GM23338 (cell line): ENCODE results near the gene STK17A. TPM values are rescaled to one million over a fixed set of nuclear protein-coding genes. Genes with fewer than 3 reads are reported as not detected.

Experiments used
- ATAC-seq: fragments of 200-7000 bp; cut with Tn5 transposase; 3 replicates; pipeline ENCODE4 v1.9.1; 2020
- DNase-seq: peaks from one replicate; pipeline ENCODE4 v3.0.0-alpha.2; 2015; ENCODE audit warnings: low spot score
- H2AFZ ChIP-seq: fragments of 200-600 bp; sonication (generic); 2 replicates; pipeline ENCODE4 v1.8.0; 2016; ENCODE audit warnings: antibody characterized with exemption, mild to moderate bottlenecking, moderate library complexity
- H3F3A ChIP-seq: fragments of 200-600 bp; sonication (generic); replicated peaks from 2 replicates; pipeline ENCODE4 v1.8.0; 2017; ENCODE audit warnings: antibody characterized with exemption, mixed run types, low read depth
- H3K27ac ChIP-seq: fragments of 200-600 bp; sonication (generic); 2 replicates; pipeline ENCODE4 v1.6.1; 2016; ENCODE audit warnings: low read depth
- H3K27me3 ChIP-seq: fragments of 200-600 bp; sonication (generic); 2 replicates; pipeline ENCODE4 v1.8.0; 2016; ENCODE audit warnings: mild to moderate bottlenecking, mixed run types, moderate library complexity; ENCODE audit not compliant: insufficient read depth
- H3K36me3 ChIP-seq: fragments of 200-600 bp; sonication (generic); 2 replicates; pipeline ENCODE4 v1.8.0; 2016; ENCODE audit warnings: mild to moderate bottlenecking; ENCODE audit not compliant: insufficient read depth
- H3K4me1 ChIP-seq: fragments of 200-600 bp; sonication (generic); 2 replicates; pipeline ENCODE4 v1.8.0; 2016; ENCODE audit warnings: mild to moderate bottlenecking, moderate library complexity; ENCODE audit not compliant: insufficient read depth
- H3K4me2 ChIP-seq: fragments of 200-600 bp; sonication (generic); 2 replicates; pipeline ENCODE4 v1.7.1; 2017; ENCODE audit warnings: mixed run types
- H3K4me3 ChIP-seq: fragments of 200-600 bp; sonication (generic); 2 replicates; pipeline ENCODE4 v1.6.1; 2016; ENCODE audit warnings: mixed run types
- H3K79me2 ChIP-seq: fragments of 200-600 bp; sonication (generic); replicated peaks from 2 replicates; pipeline ENCODE4 v1.8.0; 2017; ENCODE audit warnings: mild to moderate bottlenecking; ENCODE audit not compliant: insufficient read depth
- H3K9me2 ChIP-seq: fragments of 200-600 bp; sonication (generic); 2 replicates; pipeline ENCODE4 v1.8.0; 2017; ENCODE audit not compliant: insufficient read depth
- H4K20me1 ChIP-seq: fragments of 200-600 bp; sonication (generic); replicated peaks from 2 replicates; pipeline ENCODE4 v1.8.0; 2017; ENCODE audit warnings: mild to moderate bottlenecking; ENCODE audit not compliant: insufficient read depth
- H3K27ac Mint-ChIP-seq: 2 replicates; pipeline ENCODE4 v1.8.0; 2020; ENCODE audit warnings: inconsistent platforms, mild to moderate bottlenecking, moderate library complexity, mixed read lengths
- H3K27me3 Mint-ChIP-seq: 3 replicates; pipeline ENCODE4 v1.8.0; 2022; ENCODE audit warnings: low read depth, mild to moderate bottlenecking, moderate library complexity, mixed read lengths, inconsistent platforms; ENCODE audit not compliant: insufficient read depth, poor library complexity
- H3K36me3 Mint-ChIP-seq: 3 replicates; pipeline ENCODE4 v1.8.0; 2021; ENCODE audit warnings: low read depth, mild to moderate bottlenecking, inconsistent platforms, moderate library complexity, mixed read lengths
- H3K4me1 Mint-ChIP-seq: 3 replicates; pipeline ENCODE4 v1.8.0; 2020; ENCODE audit warnings: mild to moderate bottlenecking, inconsistent platforms, mixed read lengths
- H3K4me3 Mint-ChIP-seq: 3 replicates; pipeline ENCODE4 v1.8.0; 2021; ENCODE audit warnings: moderate library complexity, mild to moderate bottlenecking, inconsistent platforms, mixed read lengths
- H3K9me3 Mint-ChIP-seq: 3 replicates; pipeline ENCODE4 v1.8.0; 2020; ENCODE audit warnings: moderate library complexity, mild to moderate bottlenecking, inconsistent platforms, mixed read lengths
- CREB1 ChIP-seq: fragments of 250-450 bp; sonication (Bioruptor Pico); IDR thresholded peaks from 2 replicates; pipeline ENCODE4 v1.5.0; 2020; ENCODE audit warnings: low read depth, mild to moderate bottlenecking, moderate library complexity
- CTCF ChIP-seq, 2 experiments: fragments of 200-600 bp in 1 of 2; sonication (generic) in 1 of 2; conservative IDR thresholded peaks; 2 replicates each; pipeline versions ENCODE4 v1.5.1 to v1.6.1; 2016 to 2017; ENCODE audit warnings: antibody characterized with exemption in 2 of 2, low read depth in 2 of 2, mild to moderate bottlenecking in 2 of 2, moderate library complexity in 1 of 2
- ETS1 ChIP-seq: IDR thresholded peaks from 2 replicates; pipeline ENCODE4 v1.6.1; 2016; ENCODE audit warnings: antibody characterized with exemption
- JUNB ChIP-seq: IDR thresholded peaks from one replicate; pipeline ENCODE4 v1.6.1; 2016; ENCODE audit warnings: antibody characterized with exemption; ENCODE audit not compliant: unreplicated experiment
- NANOG ChIP-seq: IDR thresholded peaks from 2 replicates; pipeline ENCODE4 v1.6.1; 2016; ENCODE audit warnings: antibody characterized with exemption, borderline replicate concordance
- STAT1 ChIP-seq: IDR thresholded peaks from one replicate; pipeline ENCODE4 v1.6.1; 2016; ENCODE audit warnings: antibody characterized with exemption; ENCODE audit not compliant: unreplicated experiment
- ZNF114 ChIP-seq: fragments of 250-450 bp; sonication (Bioruptor Pico); IDR thresholded peaks from 2 replicates; pipeline ENCODE4 v1.5.0; 2020; ENCODE audit warnings: mild to moderate bottlenecking, moderate library complexity
- ZNF462 ChIP-seq: fragments of 250-450 bp; sonication (Bioruptor Pico); IDR thresholded peaks from 2 replicates; pipeline ENCODE4 v1.5.0; 2020; ENCODE audit warnings: mild to moderate bottlenecking, moderate library complexity
- polyA plus RNA-seq: library from polyadenylated mRNA; unstranded; fragments of >200 nt; fragmentation: Nextera tagmentation; extraction: Ambion mirVana; gene quantifications from 2 replicates; pipeline ENCODE4 v1.2.1, GENCODE V29; 2016
- total RNA-seq: library from RNA; depleted of rRNA; stranded (reverse); fragments of >200 nt; shearing (Covaris generic); gene quantifications from 2 replicates; pipeline ENCODE4 v1.2.3, GENCODE V29; 2014

STK17A gene
- total and polyA plus RNA-seq, 2 experiments from 2014 or later, result 21.2 to 21.8 TPM

GRCh38 chr7:43616977-43617376 lies 34.1 kb downstream of the STK17A start:
- Mint-ChIP-seq H3K4me3 (no peak overlapping the region), H3K36me3 (peaks cover 8% of the 10 kb centered on the region; the same call in 1 of the 3 replicates), H3K4me1 (peaks cover 2% of the 10 kb centered on the region), H3K9me3 (no peaks in the 10 kb centered on the region), H3K27me3 (peaks cover 5% of the 10 kb centered on the region), H3K27ac (no peak overlapping the region)
- DNase-seq (no peak), ATAC-seq (no peak)
- no peaks in the 10 kb centered on the region for H3K9me2 ChIP-seq
- H3K4me2 ChIP-seq, result no peak overlapping the region
- H3K79me2 ChIP-seq, result no peaks in the 10 kb centered on the region
- no peak overlapping the region for H2AFZ ChIP-seq
- peaks cover 1% of the 10 kb centered on the region; the same call in 1 of the 2 replicates for H3K4me1 ChIP-seq
- H3K27me3 ChIP-seq, result no peaks in the 10 kb centered on the region
- no peak for TF ChIP-seq ZNF462 (CRISPR knock-in tag)
- no peak for TF ChIP-seq JUNB
- no peak for TF ChIP-seq ZNF114 (CRISPR knock-in tag)
- TF ChIP-seq STAT1, result no peak
- TF ChIP-seq NANOG, result no peak
- no peak for TF ChIP-seq CTCF (conservative IDR thresholded peaks at IDR 0.05; ENCODE audit: low read depth in 2 of 2)
- no peak for TF ChIP-seq ETS1
- no peak for TF ChIP-seq CREB1 (CRISPR knock-in tag)
- no peaks in the 10 kb centered on the region; the same call in 1 of the 2 replicates for H3K36me3 ChIP-seq
- H3K4me3 ChIP-seq, result no peak overlapping the region
- H3F3A ChIP-seq, result no peaks in the 10 kb centered on the region
- H4K20me1 ChIP-seq, result no peaks in the 10 kb centered on the region; the same call in 1 of the 2 replicates
- no peak overlapping the region for H3K27ac ChIP-seq
